Neural progenitor cell (in vitro differentiated cells): Measurements from ENCODE around the gene LTBP1.

ENCODE experiments used
- EZH2 ChIP-seq: fragments of 200-600 bp; sonication (generic); IDR thresholded peaks from 2 replicates; pipeline ENCODE4 v1.6.1; 2017; ENCODE audit warnings: antibody characterized with exemption, mild to moderate bottlenecking, moderate library complexity
- EZH2phosphoT487 ChIP-seq: fragments of 200-600 bp; sonication (generic); IDR thresholded peaks from 2 replicates; pipeline ENCODE4 v1.6.1; 2017; ENCODE audit warnings: antibody characterized with exemption
- TF ChIP-seq, protein P1 (sequence below): fragments of 200-600 bp; sonication (generic); IDR thresholded peaks from 2 replicates; pipeline ENCODE4 v1.5.1; 2017; ENCODE audit warnings: antibody characterized with exemption, mild to moderate bottlenecking

DNA sequence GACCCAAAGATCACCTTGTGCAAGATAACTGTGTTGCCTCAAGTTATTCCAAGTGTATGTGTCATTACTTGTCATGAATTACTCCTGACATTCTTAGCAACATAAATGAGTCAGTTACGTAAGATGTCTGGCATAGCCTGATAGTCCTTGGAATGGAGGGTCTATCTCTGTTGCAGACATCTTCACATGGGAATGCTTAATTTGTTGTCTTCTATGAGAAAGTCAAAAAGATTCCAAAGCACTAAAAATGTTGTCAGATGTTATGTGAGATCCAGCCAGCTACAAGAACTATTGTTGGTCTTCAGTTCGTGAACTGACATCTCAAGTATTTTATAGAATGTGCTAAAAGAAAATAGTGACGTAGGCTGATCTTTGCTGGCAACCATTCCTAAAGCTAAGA, 351.5 kb downstream of the LTBP1 start:
- TF ChIP-seq, protein P1, sequence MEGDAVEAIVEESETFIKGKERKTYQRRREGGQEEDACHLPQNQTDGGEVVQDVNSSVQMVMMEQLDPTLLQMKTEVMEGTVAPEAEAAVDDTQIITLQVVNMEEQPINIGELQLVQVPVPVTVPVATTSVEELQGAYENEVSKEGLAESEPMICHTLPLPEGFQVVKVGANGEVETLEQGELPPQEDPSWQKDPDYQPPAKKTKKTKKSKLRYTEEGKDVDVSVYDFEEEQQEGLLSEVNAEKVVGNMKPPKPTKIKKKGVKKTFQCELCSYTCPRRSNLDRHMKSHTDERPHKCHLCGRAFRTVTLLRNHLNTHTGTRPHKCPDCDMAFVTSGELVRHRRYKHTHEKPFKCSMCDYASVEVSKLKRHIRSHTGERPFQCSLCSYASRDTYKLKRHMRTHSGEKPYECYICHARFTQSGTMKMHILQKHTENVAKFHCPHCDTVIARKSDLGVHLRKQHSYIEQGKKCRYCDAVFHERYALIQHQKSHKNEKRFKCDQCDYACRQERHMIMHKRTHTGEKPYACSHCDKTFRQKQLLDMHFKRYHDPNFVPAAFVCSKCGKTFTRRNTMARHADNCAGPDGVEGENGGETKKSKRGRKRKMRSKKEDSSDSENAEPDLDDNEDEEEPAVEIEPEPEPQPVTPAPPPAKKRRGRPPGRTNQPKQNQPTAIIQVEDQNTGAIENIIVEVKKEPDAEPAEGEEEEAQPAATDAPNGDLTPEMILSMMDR = no peak
- TF ChIP-seq EZH2 (no peak), EZH2phosphoT487 (no peak)
